GM10248 (cell line): ENCODE data around the gene TRIP10.
A peak's percentile ranks its signal among the peaks of the same experiment; 100 is the strongest.

Source experiments
- CTCF ChIA-PET: fragments of 300-600 bp; sonication (Branson Sonifier 250); formaldehyde crosslinking; extraction: SDS; loops from one replicate; lab custom pipeline; 2021; ENCODE audit warnings: antibody characterized with exemption; lab: Yijun Ruan, JAX
- POLR2A ChIA-PET: fragments of 350-650 bp; sonication (Branson Sonifier 250); formaldehyde crosslinking; extraction: SDS; loops from one replicate; lab custom pipeline; 2020; ENCODE audit warnings: antibody characterized with exemption; lab: Yijun Ruan, JAX
- DNase-seq: peaks from one replicate; pipeline ENCODE4 v3.0.0; 2012; ENCODE audit errors: extremely low spot score
- CTCF ChIP-seq: IDR thresholded peaks from 2 replicates; pipeline ENCODE4 v1.5.1; 2012; ENCODE audit warnings: mild to moderate bottlenecking, low read depth; ENCODE audit errors: extremely low read depth, missing control alignments, control extremely low read depth

TRIP10 gene

GRCh38 chr19:6719540-6719861 lies 20.0 kb upstream of the TRIP10 start:
- TF ChIP-seq CTCF = no peak
- ChIA-PET CTCF (no interaction called here), POLR2A (no interaction called here)
- no peak for DNase-seq

- ChIA-PET POLR2A (no interaction called here), CTCF (interaction anchor here (1.1 kb wide), 1 partner anchor 17 kb away, joined by 4 read pairs; the partner anchor contains the start of gene GPR108)
- no peak for DNase-seq
- no peak for TF ChIP-seq CTCF
Measured at GRCh38 chr19:6719992-6720368, 19.5 kb upstream of the TRIP10 start.

DNA sequence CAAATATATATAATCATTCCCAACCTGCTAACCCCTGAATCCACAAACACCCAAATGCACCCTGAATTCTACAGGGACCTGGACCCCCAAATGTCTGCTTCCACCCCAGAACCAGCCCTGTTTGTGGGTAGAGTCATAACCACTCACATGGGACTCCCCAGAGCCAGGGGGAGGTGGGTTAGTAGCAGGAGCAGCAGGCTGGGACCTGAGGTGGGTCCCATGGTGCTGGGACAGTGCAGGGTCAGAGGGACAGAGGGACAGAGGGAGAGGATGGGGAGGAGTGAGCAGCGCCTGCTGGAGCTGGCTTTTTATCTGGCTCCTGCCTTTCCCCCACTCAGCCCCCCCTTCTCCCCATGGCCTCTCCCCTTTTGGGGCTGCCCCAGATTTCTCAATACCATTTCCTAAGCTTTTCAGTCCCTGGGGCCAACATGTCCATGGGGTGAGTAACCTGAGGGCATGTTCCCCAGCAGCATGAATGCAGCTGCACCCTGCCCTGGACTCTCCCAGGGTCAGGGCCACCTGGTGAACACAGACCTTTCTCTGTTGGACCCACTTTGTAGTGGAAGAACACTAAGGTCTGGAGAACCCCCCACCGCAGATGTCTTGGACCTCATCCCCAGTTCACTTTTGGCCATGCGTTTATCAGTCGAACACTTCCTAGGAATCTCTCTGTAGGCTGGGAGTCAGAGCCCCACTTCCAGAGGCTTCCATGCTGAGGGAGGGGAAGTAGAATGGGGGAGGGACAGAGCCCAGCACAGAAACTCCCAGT lies 18.9 kb upstream of the TRIP10 start, which contains the start of gene C3:
C3 (minus strand) TSS at position 282 of the 769 bp plus-strand sequence; CDS start at position 221, 61 bp downstream.
- POLR2A ChIA-PET = no interaction called here
- TF ChIP-seq CTCF = no peak
- DNase-seq = no peak
- CTCF ChIA-PET = interaction anchor here (1.1 kb wide), 2 partner anchors 16 to 143 kb away, joined by 4 read pairs; partner anchors contain the start of gene GPR108

- ChIA-PET CTCF (interaction anchor here (1.1 kb wide), 2 partner anchors 16 to 142 kb away, joined by 4 read pairs; partner anchors contain the start of gene GPR108), POLR2A (no interaction called here)
- no peak for DNase-seq
- no peak for TF ChIP-seq CTCF
Measured at GRCh38 chr19:6721138-6721474, 18.4 kb upstream of the TRIP10 start.

DNA sequence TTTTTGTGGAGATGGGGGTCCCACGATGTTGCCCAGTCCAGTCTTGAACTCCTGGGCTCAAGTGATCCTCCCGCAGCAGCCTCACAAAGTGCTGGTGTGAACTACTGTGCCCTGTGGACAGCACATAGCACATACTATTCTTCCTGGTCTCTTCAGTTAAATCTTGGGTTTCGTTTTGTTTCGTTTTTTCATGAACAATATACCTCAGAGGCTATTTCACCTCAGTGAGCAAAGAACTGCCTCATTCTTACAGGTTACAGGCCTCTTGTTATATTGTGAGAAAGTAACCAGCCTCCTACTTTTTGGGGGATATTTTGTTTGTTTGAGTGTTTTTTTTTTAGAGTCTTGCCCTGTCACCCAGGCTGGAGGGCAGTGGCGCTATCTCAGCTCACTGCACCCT lies 17.7 kb upstream of the TRIP10 start:
- DNase-seq = peak; percentile 73
- ChIA-PET CTCF (interaction anchor here (0.9 kb wide), 1 partner anchor 14 kb away, joined by 3 read pairs; no protein-coding TSS in a partner anchor), POLR2A (no interaction called here)
- no peak for TF ChIP-seq CTCF

DNA sequence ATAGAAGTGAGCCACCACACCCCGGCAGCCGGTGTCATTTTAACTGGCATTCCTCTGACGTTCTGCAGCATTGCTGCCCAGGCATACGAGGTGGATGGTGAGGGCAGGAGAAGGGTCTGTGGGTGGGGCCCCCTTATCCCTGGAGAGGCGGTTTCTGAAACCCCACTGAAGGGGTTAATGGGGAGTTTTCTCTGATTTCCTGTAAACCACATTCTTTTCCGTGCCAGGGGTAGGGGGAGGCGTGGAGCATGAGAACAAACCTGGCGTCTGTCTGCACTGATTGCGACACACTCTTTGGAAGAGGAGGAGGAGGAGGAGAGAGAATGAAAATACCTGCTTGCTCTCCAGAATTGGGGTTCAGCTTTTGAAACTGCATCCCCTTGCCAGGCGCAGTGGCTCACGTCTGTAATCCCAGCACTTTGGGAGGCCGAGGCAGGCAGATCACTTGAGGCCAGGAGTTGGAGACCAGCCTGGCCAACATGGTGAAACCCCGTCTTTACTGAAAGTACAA lies 16.3 kb upstream of the TRIP10 start:
- no peak for DNase-seq
- ChIA-PET CTCF (no interaction called here), POLR2A (no interaction called here)
- TF ChIP-seq CTCF = no peak
